ENCODE data around the gene PIP5K1A. TPM values are rescaled to one million over a fixed set of nuclear protein-coding genes. Genes with fewer than 3 reads are reported as not detected.
A peak's percentile ranks its signal among the peaks of the same experiment; 100 is the strongest.

The PIP5K1A gene
- total RNA-seq, 4 donors from 2014 or later = 23.4 to 46.8 (median 36.9) TPM

DNA sequence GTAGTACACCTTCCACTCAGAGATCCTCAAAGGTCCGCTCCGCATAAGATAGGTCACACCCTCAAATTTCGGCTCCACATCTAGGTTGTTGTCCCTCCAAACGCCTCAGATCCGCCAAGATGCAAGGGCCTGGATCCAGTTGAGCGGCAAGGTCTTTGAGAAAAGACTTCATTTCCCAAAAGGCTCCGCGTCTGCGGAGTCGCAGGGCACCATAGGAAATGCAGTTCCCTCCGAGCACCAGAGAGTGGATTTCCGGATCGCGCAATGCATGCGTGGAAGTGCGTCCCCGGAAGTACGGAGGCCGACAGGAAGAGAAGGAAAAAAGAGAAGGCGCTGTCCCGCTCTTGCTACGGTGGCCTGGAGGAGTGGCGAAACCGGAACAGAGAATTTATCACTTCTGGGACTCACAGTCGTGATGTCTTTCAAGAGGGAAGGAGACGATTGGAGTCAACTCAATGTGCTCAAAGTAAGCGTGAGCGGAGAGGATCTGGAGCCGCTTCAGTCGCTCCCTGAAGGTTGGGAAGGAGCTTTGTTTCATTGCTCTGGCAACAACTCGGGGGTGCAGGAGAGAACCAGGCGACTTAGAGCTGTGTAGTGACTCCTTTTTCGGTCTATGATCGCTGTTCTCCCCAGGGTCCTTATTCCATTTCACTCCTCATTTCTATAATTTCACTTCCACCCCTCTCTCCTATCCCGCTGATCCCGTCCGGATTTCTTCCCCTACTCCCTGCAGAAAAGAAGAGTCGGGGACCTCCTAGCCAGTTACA lies 32.4 kb upstream of the PIP5K1A start, which contains the start of the genes LYSMD1 and SCNM1:
LYSMD1 (minus strand) TSS at position 165 of the 767 bp plus-strand sequence. CDS start 644 bp downstream, outside the sequence.
SCNM1 (plus strand) TSS at position 407 of the 767 bp plus-strand sequence; CDS start at position 416, 9 bp downstream.
- DNase-seq (peak; percentile 97 to 98), ATAC-seq (peak; percentile 81 to 85)
- TF ChIP-seq, protein P1, sequence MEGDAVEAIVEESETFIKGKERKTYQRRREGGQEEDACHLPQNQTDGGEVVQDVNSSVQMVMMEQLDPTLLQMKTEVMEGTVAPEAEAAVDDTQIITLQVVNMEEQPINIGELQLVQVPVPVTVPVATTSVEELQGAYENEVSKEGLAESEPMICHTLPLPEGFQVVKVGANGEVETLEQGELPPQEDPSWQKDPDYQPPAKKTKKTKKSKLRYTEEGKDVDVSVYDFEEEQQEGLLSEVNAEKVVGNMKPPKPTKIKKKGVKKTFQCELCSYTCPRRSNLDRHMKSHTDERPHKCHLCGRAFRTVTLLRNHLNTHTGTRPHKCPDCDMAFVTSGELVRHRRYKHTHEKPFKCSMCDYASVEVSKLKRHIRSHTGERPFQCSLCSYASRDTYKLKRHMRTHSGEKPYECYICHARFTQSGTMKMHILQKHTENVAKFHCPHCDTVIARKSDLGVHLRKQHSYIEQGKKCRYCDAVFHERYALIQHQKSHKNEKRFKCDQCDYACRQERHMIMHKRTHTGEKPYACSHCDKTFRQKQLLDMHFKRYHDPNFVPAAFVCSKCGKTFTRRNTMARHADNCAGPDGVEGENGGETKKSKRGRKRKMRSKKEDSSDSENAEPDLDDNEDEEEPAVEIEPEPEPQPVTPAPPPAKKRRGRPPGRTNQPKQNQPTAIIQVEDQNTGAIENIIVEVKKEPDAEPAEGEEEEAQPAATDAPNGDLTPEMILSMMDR (IDR thresholded peaks at IDR 0.05 in 4 of 5, conservative IDR thresholded peaks at IDR 0.05 in 1 of 5) = peak in 3 of 5 experiments; percentile 11 to 69 (median 51)
- peak; percentile 43 to 63 for TF ChIP-seq POLR2A (IDR thresholded peaks at IDR 0.05)
- Histone ChIP-seq H3K27ac (peak within 1 kb of the TSS; percentile 91 to 99 (median 91)), H3K4me1 (peaks cover 50 to 54% of the 10 kb centered on the region in 2 donors), H3K36me3 (peaks cover 0 to 18% of the 10 kb centered on the region in 2 donors), H3K9me3 (no peaks in the 10 kb centered on the region), H3K27me3 (no peaks in the 10 kb centered on the region), H3K4me3 (peak within 1 kb of the TSS; percentile 82 to 97 (median 84))
- in situ Hi-C loops (cut with MboI; ENCODE audit: low sequenced_read_pairs in 4 of 4) = no loop called here
- intact Hi-C loops (cut with DNase I; ENCODE audit: low total_unique reads) = loop anchor here (1.0 to 2.0 kb wide), 3 partner anchors 20 to 95 kb away; partner anchors contain the start of genes GABPB2, SEMA6C and VPS72

DNA sequence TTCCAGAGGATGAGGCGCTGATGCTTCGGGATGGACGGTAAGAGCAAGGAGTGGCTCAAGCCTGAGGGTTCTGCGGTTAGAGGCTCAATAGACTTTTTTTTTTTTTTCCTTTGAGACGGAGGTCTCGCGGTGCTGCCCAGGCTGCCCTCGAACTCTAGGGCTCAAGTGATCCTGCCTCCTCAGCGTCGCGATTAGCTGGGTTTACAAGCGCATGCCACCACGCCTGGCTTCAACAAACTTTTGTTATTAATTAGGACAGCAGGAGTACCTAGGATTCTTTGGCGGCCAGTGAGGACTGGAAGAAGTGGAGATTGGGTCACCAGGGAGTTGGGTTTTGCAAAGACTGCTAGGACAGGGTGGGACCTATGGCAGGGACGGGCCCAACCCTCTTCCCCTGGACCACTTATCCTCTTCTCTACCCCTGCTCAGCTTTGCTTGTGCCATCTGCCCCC lies 31.8 kb upstream of the PIP5K1A start:
- ATAC-seq = peak in 1 of 2 donors; percentile 1
- peak overlapping the region; percentile 82 to 97 (median 84) for H3K4me3 ChIP-seq
- H3K27ac ChIP-seq = peak overlapping the region; percentile 91 to 99 (median 91)
- peaks cover 56 to 59% of the 10 kb centered on the region in 2 donors for H3K4me1 ChIP-seq
- intact Hi-C loops (cut with DNase I; ENCODE audit: low total_unique reads) = loop anchor here (1.0 kb wide), 1 partner anchor 24 kb away; the partner anchor contains the start of gene VPS72
- no peaks in the 10 kb centered on the region for H3K27me3 ChIP-seq
- H3K36me3 ChIP-seq = peaks cover 0 to 19% of the 10 kb centered on the region in 2 donors
- DNase-seq = peak in 1 of 2 donors; percentile 25
- in situ Hi-C loops (cut with MboI; ENCODE audit: low sequenced_read_pairs in 4 of 4) = no loop called here
- TF ChIP-seq, protein P1 (IDR thresholded peaks at IDR 0.05 in 4 of 5, conservative IDR thresholded peaks at IDR 0.05 in 1 of 5) = no peak
- TF ChIP-seq POLR2A (IDR thresholded peaks at IDR 0.05) = no peak
- H3K9me3 ChIP-seq = no peaks in the 10 kb centered on the region

DNA sequence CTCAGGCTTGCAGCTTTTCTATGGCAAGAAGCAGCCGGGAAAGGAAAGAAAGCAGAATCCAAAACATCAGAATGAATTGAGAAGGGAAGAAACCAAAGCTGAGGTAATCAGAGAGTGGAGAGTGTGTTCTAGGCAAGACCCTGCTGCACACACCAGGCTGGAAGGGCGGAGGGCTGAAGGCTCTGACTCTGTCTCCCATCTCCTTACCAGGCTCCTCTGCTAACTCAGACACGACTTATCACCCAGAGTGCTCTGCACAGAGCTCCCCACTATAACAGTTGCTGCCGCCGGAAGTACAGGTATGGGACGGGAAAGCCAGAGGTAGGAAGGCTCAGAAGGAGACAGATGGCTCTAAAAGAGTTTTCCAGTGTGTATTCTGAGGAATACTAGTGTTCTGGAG lies 31.2 kb upstream of the PIP5K1A start:
- Histone ChIP-seq H3K27ac (peak overlapping the region; percentile 91 to 99 (median 91)), H3K4me3 (peak overlapping the region in 2 of 4 donors; percentile 84 to 97), H3K9me3 (no peaks in the 10 kb centered on the region), H3K27me3 (no peaks in the 10 kb centered on the region), H3K4me1 (peaks cover 62 to 65% of the 10 kb centered on the region in 2 donors), H3K36me3 (peaks cover 0 to 15% of the 10 kb centered on the region in 2 donors)
- in situ Hi-C loops (cut with MboI; ENCODE audit: low sequenced_read_pairs in 4 of 4) (no loop called here), intact Hi-C loops (cut with DNase I; ENCODE audit: low total_unique reads) (no loop called here)
- DNase-seq (peak in 1 of 2 donors; percentile 11), ATAC-seq (no peak)
- TF ChIP-seq, protein P1 (IDR thresholded peaks at IDR 0.05 in 4 of 5, conservative IDR thresholded peaks at IDR 0.05 in 1 of 5) = no peak
- TF ChIP-seq POLR2A (IDR thresholded peaks at IDR 0.05) = no peak

DNA sequence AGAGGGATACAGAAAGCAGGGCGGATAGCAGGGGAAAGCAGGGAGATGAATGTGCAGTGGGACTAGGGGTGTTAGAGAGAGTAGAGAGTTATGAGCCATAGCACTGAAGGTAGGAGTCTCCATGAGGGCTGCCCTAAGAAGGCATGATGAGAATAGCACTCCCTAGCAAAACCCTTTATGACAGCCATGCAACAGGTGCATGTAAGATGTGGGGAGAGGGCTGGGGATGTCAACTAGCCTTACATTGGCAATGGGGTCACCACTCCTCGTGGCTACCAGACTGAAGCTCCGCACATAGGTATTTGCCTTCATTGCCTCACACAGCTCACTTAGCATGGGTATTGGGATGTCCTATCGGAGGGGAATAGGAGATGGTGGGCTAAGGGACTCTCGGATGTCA lies 27.2 kb upstream of the PIP5K1A start:
- peaks cover 0 to 24% of the 10 kb centered on the region in 2 donors for H3K36me3 ChIP-seq

More for the DNA sequence above, 27.2 kb upstream of the PIP5K1A start:
- Histone ChIP-seq H3K4me3 (peak overlapping the region in 1 of 4 donors; percentile 10), H3K9me3 (no peaks in the 10 kb centered on the region), H3K27ac (peak overlapping the region; percentile 91 to 99 (median 92)), H3K27me3 (no peaks in the 10 kb centered on the region), H3K4me1 (peaks cover 63 to 76% of the 10 kb centered on the region in 2 donors)
- in situ Hi-C loops (cut with MboI; ENCODE audit: low sequenced_read_pairs in 4 of 4) = no loop called here
- TF ChIP-seq POLR2A (IDR thresholded peaks at IDR 0.05) = no peak
- TF ChIP-seq, protein P1 (IDR thresholded peaks at IDR 0.05 in 4 of 5, conservative IDR thresholded peaks at IDR 0.05 in 1 of 5) = no peak
- intact Hi-C loops (cut with DNase I; ENCODE audit: low total_unique reads) = no loop called here
- no peak for ATAC-seq
- peak in 1 of 2 donors; percentile 7 for DNase-seq
